ENCODE data around the gene ECE1. TPM values are rescaled to one million over a fixed set of nuclear protein-coding genes. Genes with fewer than 3 reads are reported as not detected.

The ECE1 gene
- total and polyA plus RNA-seq, 2 donors (not counting 1 experiment from before 2014, with no cell fraction given): 131 to 138 TPM

GRCh38 chr1:21334214-21335087 lies 44.2 kb upstream of the ECE1 start:
- peak overlapping the region; percentile 23 to 52 (median 29) for H3K4me3 ChIP-seq (replicated peaks in 1 of 4; ENCODE audit: control extremely low read depth in 1 of 4, insufficient read depth in 1 of 4, low read depth in 3 of 4, low read length in 4 of 4)
- peak overlapping the region; percentile 68 for H3K9ac ChIP-seq (ENCODE audit: insufficient read depth, low read length)
- TF ChIP-seq, protein P1, sequence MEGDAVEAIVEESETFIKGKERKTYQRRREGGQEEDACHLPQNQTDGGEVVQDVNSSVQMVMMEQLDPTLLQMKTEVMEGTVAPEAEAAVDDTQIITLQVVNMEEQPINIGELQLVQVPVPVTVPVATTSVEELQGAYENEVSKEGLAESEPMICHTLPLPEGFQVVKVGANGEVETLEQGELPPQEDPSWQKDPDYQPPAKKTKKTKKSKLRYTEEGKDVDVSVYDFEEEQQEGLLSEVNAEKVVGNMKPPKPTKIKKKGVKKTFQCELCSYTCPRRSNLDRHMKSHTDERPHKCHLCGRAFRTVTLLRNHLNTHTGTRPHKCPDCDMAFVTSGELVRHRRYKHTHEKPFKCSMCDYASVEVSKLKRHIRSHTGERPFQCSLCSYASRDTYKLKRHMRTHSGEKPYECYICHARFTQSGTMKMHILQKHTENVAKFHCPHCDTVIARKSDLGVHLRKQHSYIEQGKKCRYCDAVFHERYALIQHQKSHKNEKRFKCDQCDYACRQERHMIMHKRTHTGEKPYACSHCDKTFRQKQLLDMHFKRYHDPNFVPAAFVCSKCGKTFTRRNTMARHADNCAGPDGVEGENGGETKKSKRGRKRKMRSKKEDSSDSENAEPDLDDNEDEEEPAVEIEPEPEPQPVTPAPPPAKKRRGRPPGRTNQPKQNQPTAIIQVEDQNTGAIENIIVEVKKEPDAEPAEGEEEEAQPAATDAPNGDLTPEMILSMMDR (conservative IDR thresholded peaks at IDR 0.05 in 1 of 2, IDR thresholded peaks at IDR 0.05 in 1 of 2; ENCODE audit: low read depth in 1 of 2, low read length in 2 of 2): peak; percentile 89 to 97
- TF ChIP-seq EZH2 (IDR thresholded peaks at IDR 0.05; ENCODE audit: low read length, missing control alignments): no peak
- peaks cover 65% of the 10 kb centered on the region for H3K79me2 ChIP-seq (ENCODE audit: control insufficient read depth, insufficient read depth, low read length)
- peak overlapping the region; percentile 79 for H3K27ac ChIP-seq (ENCODE audit: insufficient read depth, low read length)
- DNase-seq (ENCODE audit: low read depth in 2 of 2): peak; percentile 76 to 94
- H3K9me3 ChIP-seq (ENCODE audit: control insufficient read depth, insufficient read depth, low read depth, low read length): no peaks in the 10 kb centered on the region
- H4K20me1 ChIP-seq (ENCODE audit: control insufficient read depth, extremely low read depth, insufficient read depth, low read length): no peaks in the 10 kb centered on the region
- peaks cover 3% of the 10 kb centered on the region for H3K36me3 ChIP-seq (ENCODE audit: control insufficient read depth, insufficient read depth, low read length)
- H3K4me1 ChIP-seq (ENCODE audit: control insufficient read depth, extremely low read depth, insufficient read depth, low read length): peaks cover 47% of the 10 kb centered on the region
- peak overlapping the region; percentile 9 for H2AFZ ChIP-seq (ENCODE audit: low read length)
- no peaks in the 10 kb centered on the region for H3K27me3 ChIP-seq (ENCODE audit: control insufficient read depth, insufficient read depth, low read length)
- H3K4me2 ChIP-seq (ENCODE audit: extremely low read depth, insufficient read depth, low read length): peak overlapping the region; percentile 88

GRCh38 chr1:21333824-21334213 lies 43.6 kb upstream of the ECE1 start:
- no peak overlapping the region for H3K4me3 ChIP-seq (replicated peaks in 1 of 4; ENCODE audit: control extremely low read depth in 1 of 4, insufficient read depth in 1 of 4, low read depth in 3 of 4, low read length in 4 of 4)
- no peak overlapping the region for H2AFZ ChIP-seq (ENCODE audit: low read length)

More at GRCh38 chr1:21333824-21334213, 43.6 kb upstream of the ECE1 start:
- Histone ChIP-seq H3K4me2 (ENCODE audit: extremely low read depth, insufficient read depth, low read length) (peak overlapping the region; percentile 30), H3K27ac (ENCODE audit: insufficient read depth, low read length) (peak overlapping the region; percentile 79), H4K20me1 (ENCODE audit: control insufficient read depth, extremely low read depth, insufficient read depth, low read length) (no peaks in the 10 kb centered on the region), H3K36me3 (ENCODE audit: control insufficient read depth, insufficient read depth, low read length) (peaks cover 4% of the 10 kb centered on the region), H3K79me2 (ENCODE audit: control insufficient read depth, insufficient read depth, low read length) (peaks cover 65% of the 10 kb centered on the region), H3K27me3 (ENCODE audit: control insufficient read depth, insufficient read depth, low read length) (no peaks in the 10 kb centered on the region), H3K4me1 (ENCODE audit: control insufficient read depth, extremely low read depth, insufficient read depth, low read length) (peaks cover 41% of the 10 kb centered on the region), H3K9ac (ENCODE audit: insufficient read depth, low read length) (no peak overlapping the region), H3K9me3 (ENCODE audit: control insufficient read depth, insufficient read depth, low read depth, low read length) (no peaks in the 10 kb centered on the region)
- TF ChIP-seq EZH2 (IDR thresholded peaks at IDR 0.05; ENCODE audit: low read length, missing control alignments): no peak
- TF ChIP-seq, protein P1 (conservative IDR thresholded peaks at IDR 0.05 in 1 of 2, IDR thresholded peaks at IDR 0.05 in 1 of 2; ENCODE audit: low read depth in 1 of 2, low read length in 2 of 2): no peak
- no peak for DNase-seq (ENCODE audit: low read depth in 2 of 2)
